ENCODE measurements around the gene CAMK2B. TPM values are rescaled to one million over a fixed set of nuclear protein-coding genes. Genes with fewer than 3 reads are reported as not detected.

Gene CAMK2B
- total and polyA plus RNA-seq, 12 donors: 0.25 to 82.3 (median 6.5) TPM; not detected in 2

GRCh38 chr7:44197474-44197873, 127.9 kb downstream of the CAMK2B start:
- no peaks in the 10 kb centered on the region for H3K9me3 ChIP-seq (replicated peaks in 1 of 3)
- intact Hi-C loops (cut with DNase I): loop anchor here in 1 of 2 donors (10.0 kb wide), 1 partner anchor 123 kb away; no protein-coding TSS in a partner anchor
- peaks cover 6 to 11% of the 10 kb centered on the region in 2 donors for H3K4me1 ChIP-seq (replicated peaks in 1 of 2)
- peaks cover 2% of the 10 kb centered on the region for H3K27me3 ChIP-seq
- TF ChIP-seq CTCF (IDR thresholded peaks at IDR 0.05) (no peak), POLR2A (IDR thresholded peaks at IDR 0.05) (no peak)
- H3K4me3 ChIP-seq: no peak overlapping the region
- WGBS, 4 donors: 65 to 76% (median 69%) methylated on average over 7 of the region's 7 CpGs
- DNase-seq: no peak
- no peaks in the 10 kb centered on the region for H3K36me3 ChIP-seq (replicated peaks in 1 of 2)
- H3K27ac ChIP-seq: no peak overlapping the region

GRCh38 chr7:44196450-44196872, 128.9 kb downstream of the CAMK2B start:
- Histone ChIP-seq H3K4me3 (no peak overlapping the region), H3K4me1 (replicated peaks in 1 of 2) (peaks cover under 1% of the 10 kb centered on the region in 2 donors), H3K27ac (no peak overlapping the region), H3K27me3 (peaks cover 2% of the 10 kb centered on the region), H3K9me3 (replicated peaks in 1 of 3) (no peaks in the 10 kb centered on the region), H3K36me3 (replicated peaks in 1 of 2) (no peaks in the 10 kb centered on the region)
- TF ChIP-seq CTCF (IDR thresholded peaks at IDR 0.05): peak; percentile 32 to 68 (median 60)
- TF ChIP-seq POLR2A (IDR thresholded peaks at IDR 0.05): no peak
- intact Hi-C loops (cut with DNase I): loop anchor here in 1 of 2 donors (10.0 kb wide), 1 partner anchor 122 kb away; no protein-coding TSS in a partner anchor
- DNase-seq: peak in 5 of 7 donors; percentile 35 to 69 (median 56)
- WGBS, 4 donors: 26 to 41% (median 35%) methylated on average over 3 of the region's 3 CpGs

GRCh38 chr7:44195889-44196288, 129.5 kb downstream of the CAMK2B start:
- H3K9me3 ChIP-seq (replicated peaks in 1 of 3): no peaks in the 10 kb centered on the region
- no peak for TF ChIP-seq CTCF (IDR thresholded peaks at IDR 0.05)
- no peak for TF ChIP-seq POLR2A (IDR thresholded peaks at IDR 0.05)
- 27 to 45% (median 42%) methylated on average over 1 of the region's 1 CpG for WGBS, 4 donors
- intact Hi-C loops (cut with DNase I): loop anchor here in 1 of 2 donors (10.0 kb wide), 1 partner anchor 121 kb away; no protein-coding TSS in a partner anchor
- no peaks in the 10 kb centered on the region for H3K4me1 ChIP-seq (replicated peaks in 1 of 2)
- peaks cover 2% of the 10 kb centered on the region for H3K27me3 ChIP-seq
- DNase-seq: no peak
- H3K36me3 ChIP-seq (replicated peaks in 1 of 2): no peaks in the 10 kb centered on the region
- H3K4me3 ChIP-seq: no peak overlapping the region
- H3K27ac ChIP-seq: no peak overlapping the region

- Histone ChIP-seq H3K27ac (no peak overlapping the region), H3K36me3 (replicated peaks in 1 of 2) (no peaks in the 10 kb centered on the region), H3K27me3 (peaks cover 2% of the 10 kb centered on the region), H3K4me1 (replicated peaks in 1 of 2) (no peaks in the 10 kb centered on the region), H3K9me3 (replicated peaks in 1 of 3) (no peaks in the 10 kb centered on the region), H3K4me3 (no peak overlapping the region)
- no peak for DNase-seq
- intact Hi-C loops (cut with DNase I): loop anchor here in 1 of 2 donors (10.0 kb wide), 1 partner anchor 120 kb away; no protein-coding TSS in a partner anchor
- TF ChIP-seq CTCF (IDR thresholded peaks at IDR 0.05): no peak
- TF ChIP-seq POLR2A (IDR thresholded peaks at IDR 0.05): no peak
- WGBS, 4 donors: 48 to 77% (median 63%) methylated on average over 3 of the region's 3 CpGs
Measured at GRCh38 chr7:44194562-44195145, 130.7 kb downstream of the CAMK2B start.
